Activated T-helper 9 cell treated with anti-CD3 and anti-CD28 coated beads, Interleukin-2, amount 50 U/mL, for 16 hours (primary cell): ENCODE measurements around the gene RNF114.
"Not testable (repeated sequence)": the region's sequence is repeated elsewhere in the genome, so short reads cannot be mapped to it uniquely, and the experiment has no call there.

Experiments used
- DNase-seq: peaks from one replicate; pipeline ENCODE4 v3.0.0-alpha.2; 2020; ENCODE audit warnings: low read depth

Gene RNF114

DNA sequence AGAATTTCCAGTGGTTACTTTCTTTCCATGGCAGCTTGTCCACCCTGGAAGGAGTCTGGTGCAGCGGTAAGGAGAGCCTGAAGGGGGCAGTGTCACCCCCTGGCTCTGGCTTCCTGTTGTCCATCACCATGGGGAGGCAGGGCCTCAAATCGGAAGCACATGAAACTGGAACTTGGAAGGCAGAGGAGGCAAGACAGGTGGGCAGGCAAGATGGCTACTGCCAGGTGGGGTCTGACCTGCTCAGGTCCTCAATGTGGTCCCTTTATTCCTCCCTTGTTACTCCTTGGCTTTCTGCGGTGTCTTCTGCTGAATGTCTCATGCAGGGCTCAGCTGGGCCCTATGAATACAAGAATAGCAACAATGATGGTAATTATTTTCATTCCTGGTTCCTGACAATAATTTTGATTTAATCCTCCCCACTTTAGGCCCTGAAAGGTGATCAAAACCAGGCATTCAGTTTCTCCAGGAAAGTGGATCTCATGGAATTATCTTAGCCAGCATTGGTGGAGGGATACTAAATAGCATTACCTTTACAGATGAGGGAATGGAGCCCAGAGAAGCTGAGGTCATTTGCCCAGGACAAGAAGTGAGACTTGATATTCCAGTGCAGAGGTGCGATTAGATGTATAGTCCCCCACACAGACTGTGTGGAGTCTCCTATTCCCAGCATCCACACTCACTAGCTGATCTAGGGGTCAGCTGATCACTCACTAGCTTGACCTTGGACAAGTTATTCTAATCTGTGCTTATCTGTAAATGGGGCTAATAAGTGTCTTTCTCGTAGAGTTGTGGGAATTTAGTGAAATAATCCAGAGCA lies 29.0 kb downstream of the RNF114 start:
- no peak for DNase-seq

- DNase-seq: no peak
These were observed 29.6 kb downstream of the RNF114 start for GRCh38 chr20:49965781-49966305.

DNA sequence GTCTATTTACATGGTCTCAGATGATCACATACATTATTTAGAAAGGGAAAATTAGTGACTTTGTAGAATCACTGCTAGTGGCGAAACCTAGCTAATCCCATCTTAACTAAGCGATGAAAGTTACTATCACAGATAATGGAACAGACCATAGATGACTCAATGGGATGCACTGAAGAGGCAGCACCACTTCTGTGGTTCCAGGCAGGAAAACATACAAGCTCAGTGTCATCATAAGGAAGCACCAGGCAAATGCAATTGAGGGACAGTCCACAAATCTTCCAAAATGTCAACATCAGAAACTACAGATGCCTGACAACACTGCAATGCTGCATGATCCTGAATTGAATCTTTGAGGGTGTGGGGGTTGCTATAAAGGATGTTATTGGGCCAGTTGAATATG lies 30.7 kb downstream of the RNF114 start:
- DNase-seq: no peak

DNA sequence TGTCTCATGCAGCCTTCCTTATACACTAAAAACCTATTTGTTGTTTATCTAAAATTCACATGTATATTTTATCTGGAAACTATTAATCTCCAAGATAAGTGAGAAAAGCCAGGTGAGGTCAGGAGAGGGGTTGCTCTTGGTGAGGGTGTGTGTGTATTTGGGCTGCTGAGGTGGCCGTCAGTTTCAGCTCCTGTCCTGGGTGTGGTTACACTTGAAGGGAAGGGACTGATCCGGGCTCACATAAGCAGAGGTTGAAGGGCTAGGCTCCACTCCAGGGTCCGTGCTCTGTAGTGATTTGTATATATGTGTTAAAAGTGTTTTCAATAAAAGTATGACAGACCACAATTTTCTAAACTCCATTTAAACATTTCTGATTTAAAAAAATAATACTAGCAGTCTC lies 33.0 kb downstream of the RNF114 start:
- DNase-seq: no peak

GRCh38 chr20:49969946-49970345 lies 33.7 kb downstream of the RNF114 start:
- no peak for DNase-seq

DNA sequence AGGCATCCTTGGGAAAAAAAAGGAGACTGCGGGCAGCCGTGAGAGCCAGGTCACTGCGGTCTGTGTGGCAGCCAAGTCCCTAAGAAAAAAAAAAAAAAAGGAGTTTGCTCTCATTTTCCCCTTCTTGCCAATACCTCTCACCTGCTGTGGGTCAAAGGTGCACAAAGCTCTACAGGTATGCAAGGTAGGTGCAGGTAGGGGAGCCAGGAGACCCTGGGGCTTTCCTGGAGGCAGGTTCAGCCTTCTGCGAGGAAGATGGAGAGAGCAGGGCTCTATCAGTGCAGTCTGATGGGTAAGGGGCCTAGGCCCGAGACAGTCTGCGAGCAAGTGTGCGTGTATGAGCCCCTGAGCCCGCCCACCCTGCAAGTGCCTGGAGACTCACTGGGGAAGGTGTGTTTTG lies 34.3 kb downstream of the RNF114 start:
- DNase-seq: no peak

DNA sequence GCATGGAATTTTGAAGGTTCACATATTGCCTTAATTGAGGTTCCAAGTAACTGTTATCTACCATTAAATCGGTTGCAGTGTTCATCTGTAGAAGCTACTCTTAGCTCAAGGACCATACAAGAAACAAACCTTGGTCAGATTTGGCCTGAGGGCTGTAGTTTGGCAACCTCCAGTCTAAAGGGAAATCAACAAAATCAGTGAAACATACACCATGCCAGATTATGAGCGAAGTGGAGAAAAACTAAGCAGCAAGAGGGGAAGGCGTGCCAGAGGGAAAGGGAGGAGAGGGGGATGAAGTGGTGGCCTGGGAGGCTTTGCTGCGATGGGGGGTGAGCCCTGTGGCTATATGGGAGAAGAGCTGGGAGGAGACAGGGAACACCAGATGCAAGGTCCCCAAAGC lies 37.8 kb downstream of the RNF114 start:
- DNase-seq: no peak

- no peak for DNase-seq
These were observed 40.3 kb downstream of the RNF114 start for GRCh38 chr20:49976542-49976941.

GRCh38 chr20:49977740-49978139 lies 41.5 kb downstream of the RNF114 start:
- not testable (repeated sequence) for DNase-seq

DNA sequence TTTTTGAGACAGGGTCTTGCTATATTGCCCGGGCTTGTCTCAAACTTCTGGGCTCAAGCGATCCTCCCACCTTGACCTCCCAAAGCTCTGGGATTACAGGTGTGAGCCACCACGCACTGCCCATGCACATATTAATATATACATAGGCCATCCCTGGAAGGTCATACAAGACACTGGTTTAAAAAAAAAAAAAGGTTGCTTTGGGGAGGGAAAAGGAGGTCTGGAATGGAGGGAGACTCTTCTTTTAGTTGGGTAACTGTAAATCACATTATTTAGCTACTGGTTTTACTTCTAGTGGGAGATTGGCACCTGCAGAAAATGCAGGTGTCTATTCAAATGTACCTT lies 42.5 kb downstream of the RNF114 start:
- no peak for DNase-seq

DNA sequence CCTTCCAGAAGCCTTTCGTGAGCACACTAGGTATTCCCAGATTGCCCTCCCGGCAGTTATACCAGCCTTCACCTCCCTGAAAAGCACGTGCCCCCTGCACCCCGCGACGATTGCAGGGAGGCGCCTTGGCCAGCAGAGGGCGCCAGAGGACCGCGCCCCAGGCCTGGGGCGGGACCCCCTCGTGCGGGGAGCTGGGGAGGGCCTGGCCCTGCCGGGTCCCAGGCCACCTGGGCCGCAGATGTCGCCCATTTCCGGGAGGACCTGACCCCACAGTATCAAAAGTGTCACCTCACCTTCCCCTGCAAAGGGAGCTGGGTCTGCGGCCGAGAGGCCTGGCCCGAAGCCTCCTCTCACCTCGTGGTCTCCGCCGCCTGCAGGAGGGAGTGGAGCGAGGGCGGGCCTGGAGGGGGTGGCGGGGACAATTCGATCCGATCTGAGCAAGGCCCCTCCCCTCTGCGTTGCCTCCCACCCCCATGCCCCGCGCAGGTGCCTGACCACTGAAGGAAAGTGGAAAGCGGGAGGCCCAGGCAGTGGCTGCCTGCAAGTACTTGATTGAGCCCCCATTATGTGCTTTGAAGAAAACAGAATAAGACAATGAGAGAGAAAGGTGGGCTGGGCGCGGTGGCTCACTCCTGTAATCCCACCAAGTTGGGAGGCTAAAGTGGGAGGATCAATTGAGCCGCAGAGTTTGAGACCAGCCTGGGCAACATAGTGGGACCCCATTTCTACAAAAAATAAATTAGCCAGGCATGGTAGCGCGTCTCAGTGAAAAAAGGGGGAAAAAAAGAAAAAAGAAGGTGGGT lies 43.0 kb downstream of the RNF114 start:
- peak; percentile 44 for DNase-seq

DNA sequence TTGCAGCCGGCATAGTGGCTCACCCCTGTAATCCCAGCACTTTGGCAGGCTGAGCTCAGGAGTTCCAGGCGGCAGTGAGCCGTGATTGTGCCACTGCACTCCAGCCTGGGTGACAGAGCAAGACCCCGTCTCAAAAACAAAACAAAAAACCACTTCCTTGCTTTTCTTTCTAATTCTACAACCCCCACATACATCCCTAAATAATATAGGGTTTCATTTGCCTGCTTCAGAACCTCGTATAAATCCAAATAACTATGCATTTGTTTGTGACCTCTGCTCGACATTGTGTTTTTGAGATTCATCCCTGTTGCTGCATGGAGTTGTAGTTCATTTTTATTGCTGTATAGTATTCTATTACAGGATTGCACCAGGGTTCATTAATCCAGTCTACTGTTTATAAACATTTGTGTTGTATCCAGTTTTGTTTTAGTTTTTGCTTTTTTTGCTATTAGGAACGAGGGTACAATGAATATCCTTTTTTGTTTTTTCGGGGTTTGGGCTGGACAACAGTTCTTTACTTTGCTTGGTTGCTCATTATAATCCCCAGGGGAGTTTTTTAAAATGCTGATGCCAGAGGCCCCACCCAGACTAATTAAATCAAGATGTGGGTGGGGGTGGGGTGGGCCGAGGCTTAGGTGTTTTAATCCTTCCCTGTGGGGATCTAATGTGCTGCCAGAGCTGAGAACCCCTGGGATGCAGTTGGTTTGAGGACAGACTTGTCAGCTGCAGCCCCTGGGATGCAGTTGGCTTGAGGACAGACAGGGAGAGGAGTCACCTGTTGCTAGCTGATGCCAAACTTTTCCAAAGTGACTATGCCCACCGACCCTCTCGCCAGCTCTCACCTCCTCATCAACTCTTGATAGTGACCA lies 44.2 kb downstream of the RNF114 start:
- no peak for DNase-seq

- DNase-seq: no peak
These were observed 45.2 kb downstream of the RNF114 start for GRCh38 chr20:49981218-49982071.

DNA sequence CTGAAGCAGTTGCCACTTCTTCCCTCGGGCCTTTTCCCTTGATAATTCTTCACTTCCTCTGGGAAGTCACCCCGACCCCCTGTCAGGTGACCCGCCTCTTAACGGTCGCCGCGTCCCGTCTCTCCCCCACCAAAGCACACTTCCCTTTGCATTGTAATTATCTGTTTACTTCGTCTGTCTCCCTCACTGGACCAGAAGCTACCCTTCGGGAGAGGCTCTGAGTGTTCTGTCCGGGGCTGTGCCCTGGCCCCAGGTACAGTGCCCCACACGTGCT lies 45.8 kb downstream of the RNF114 start:
- DNase-seq: no peak

- DNase-seq: peak; percentile 75
These were observed 46.3 kb downstream of the RNF114 start, which contains the start of gene SNAI1 for GRCh38 chr20:49982346-49983122. Gene SNAI1 (plus strand): TSS chr20:49982980. CDS start chr20:49983060, 80 bp downstream.

GRCh38 chr20:49983123-49983847 lies 47.1 kb downstream of the RNF114 start:
- no peak for DNase-seq

GRCh38 chr20:49983848-49984408 lies 47.7 kb downstream of the RNF114 start:
- no peak for DNase-seq

DNA sequence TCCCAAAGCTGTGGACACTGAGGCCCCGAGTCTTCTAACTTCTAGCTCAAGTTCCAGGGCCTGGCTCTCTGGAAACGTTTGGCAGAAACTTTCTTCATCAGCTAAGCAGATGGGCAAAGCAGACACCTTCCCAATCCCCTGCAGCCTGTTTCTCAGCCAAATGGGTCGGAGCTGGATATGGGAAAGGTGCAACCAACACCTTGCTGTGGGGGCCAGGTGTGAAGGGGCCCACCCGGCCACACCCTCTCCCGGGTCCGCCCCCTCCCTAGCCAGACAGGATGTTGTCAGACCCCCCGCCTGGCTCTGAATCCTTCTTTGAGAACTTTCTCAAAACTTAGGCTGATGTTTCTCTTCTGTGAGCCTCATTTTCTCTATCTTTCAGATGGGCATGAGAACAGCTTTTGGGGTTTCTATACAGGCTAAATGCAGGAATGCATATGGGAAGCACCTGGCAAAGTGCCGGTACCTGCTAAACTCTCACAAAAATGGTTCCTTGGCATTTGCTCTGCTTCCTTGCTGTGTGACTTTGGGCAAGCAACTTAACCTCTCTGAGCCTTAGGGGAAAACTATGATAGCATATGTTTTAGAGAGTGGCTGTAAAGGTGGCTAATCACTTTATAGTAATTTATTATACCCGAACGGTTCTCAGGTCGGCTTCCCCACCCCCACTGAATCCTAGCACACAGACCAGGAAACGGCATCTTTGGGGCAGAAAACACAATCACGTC lies 48.4 kb downstream of the RNF114 start:
- no peak for DNase-seq

DNA sequence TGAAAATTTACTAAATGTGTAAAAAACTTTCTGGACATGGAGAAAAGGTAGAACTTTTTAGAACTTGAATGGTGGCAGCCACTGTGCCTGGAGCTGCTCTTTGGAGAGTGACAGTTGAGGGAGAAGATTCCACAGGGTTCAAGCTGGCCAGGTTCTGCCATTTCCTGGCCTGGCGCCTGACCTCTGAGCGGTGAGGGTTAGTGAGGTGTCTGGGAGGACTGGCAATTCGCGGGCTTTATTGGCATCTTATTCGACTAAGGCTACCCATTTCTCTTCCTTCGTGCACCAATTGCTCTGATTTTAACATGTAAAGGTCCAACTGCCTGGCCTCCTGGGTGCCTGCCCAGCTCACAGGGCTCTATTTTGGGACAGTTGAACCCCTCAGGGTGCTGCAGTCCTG lies 49.0 kb downstream of the RNF114 start:
- no peak for DNase-seq
